CD4-positive, alpha-beta T cell treated with Interleukin-17A for 4 hours (primary cell): ENCODE results near the gene DYNC1LI2.
"Not testable (repeated sequence)": the region's sequence is repeated elsewhere in the genome, so short reads cannot be mapped to it uniquely, and the experiment has no call there.

ENCODE experiments used
- DNase-seq: peaks from one replicate; pipeline ENCODE4 v3.0.0-alpha.2; 2020; ENCODE audit warnings: mixed read lengths

Gene DYNC1LI2

DNA sequence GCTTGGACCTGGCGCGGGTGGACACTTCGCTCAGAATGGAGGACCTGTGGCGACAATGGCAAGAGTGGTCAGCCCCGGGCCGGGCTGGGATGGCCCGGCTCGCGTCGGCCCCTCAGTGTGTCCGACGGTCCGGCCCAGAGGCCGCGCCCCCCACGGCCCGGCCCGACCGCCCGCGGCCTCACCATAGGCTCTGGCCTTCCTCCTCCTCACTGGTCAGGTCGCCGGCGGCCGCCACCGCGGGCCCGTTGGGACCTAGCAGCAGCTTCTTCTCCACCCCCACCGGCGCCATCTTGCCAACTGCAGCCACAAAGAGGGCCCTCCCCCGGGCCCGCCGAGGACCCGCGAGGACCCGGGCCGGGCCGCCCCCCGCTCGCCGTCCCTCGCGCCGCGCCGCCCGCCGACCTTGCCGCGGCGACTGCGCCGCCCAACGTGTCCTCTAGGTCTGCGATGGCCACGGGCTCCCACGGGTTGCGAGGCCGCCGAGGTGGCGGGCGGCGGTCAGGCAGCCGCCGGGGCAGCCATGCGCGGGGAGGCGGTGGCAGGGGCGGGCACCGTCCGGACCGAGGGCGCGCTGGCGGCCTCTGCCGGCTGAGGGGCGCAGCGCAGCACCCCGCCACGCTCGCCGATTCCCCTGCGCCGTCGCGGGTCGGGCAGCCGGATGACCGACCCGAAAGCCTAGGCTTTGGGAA is at the start of gene DYNC1LI2:
Gene DYNC1LI2, minus strand, starts transcription at position 307 of the 689 bp plus-strand sequence. Its CDS starts 18 bp downstream, at position 289.
- peak; percentile 84 for DNase-seq

GRCh38 chr16:66800856-66801255 is 49.4 kb upstream of the DYNC1LI2 start:
- no peak for DNase-seq

- no peak for DNase-seq
These were observed 46.8 kb upstream of the DYNC1LI2 start for GRCh38 chr16:66798161-66798560.

- not testable (repeated sequence) for DNase-seq
These were observed 42.6 kb upstream of the DYNC1LI2 start for GRCh38 chr16:66793984-66794383.

DNA sequence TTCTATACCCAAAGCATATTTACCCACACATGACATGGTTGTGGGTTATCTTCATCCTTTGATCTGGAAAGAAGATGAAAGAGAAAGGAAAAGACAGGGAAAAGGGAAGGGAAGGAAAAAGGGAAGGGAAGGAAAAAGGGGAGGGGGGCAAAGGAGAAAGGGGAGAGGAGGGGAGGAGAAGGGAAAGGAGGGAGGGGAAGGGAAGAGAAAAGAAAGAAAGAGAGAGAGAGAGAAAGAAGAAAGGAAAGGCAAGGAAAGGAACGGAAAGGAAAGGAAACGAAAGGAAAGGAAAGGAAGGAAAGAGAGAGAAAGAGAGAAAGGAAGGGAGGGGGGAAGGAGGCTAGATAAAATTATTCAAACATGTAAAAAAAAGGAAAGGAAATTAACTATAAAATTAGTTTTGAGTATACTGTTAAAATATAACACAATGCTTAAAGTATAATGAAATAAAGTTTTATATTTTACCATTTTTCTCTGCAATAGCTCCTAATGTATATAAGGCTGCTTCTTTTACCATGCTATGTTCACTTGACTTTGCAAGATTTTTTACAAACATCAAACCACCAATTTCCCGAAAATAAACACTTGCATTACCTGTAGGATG is 38.8 kb upstream of the DYNC1LI2 start:
- no peak for DNase-seq

- no peak for DNase-seq
These were observed 36.0 kb upstream of the DYNC1LI2 start for GRCh38 chr16:66787427-66787826.

DNA sequence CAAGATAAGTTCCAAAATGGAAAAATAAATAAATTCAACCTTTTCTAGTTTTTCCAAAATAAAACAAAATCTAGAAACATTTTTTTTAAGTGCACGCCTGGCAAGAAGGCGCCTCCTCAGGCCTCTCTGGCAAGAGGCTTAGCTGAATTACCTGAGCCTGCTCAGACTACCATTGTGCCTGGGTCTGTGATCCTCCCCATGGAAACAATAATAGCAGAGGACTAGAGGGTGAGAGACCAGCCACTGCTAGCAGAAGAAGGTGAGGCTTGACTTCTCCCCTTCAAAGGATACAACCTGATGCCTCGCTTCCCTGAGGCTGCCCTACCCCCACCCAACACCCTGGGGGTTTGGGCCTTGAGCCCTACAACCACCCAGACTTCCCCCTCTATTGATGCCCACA is 35.1 kb upstream of the DYNC1LI2 start:
- DNase-seq: no peak

GRCh38 chr16:66776457-66776856 is 25.0 kb upstream of the DYNC1LI2 start:
- no peak for DNase-seq

DNA sequence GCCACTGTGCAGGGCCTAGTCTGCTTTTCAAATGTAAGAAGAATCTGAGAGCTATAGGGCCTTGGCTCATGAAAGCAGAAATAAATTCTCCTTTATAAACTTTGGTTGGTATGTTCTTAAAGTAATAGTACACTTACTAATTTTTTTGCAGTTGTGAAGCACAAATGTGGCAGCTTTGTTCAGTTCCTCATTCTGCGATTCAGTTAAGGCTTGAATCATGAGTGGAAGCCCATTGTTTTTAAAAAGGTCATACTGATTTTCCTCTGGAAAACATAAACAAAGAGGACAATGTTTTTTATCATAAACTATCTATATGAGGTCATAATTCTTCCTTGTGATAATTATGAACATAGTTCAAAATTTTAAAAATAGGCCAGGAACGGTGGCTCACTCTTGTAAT is 23.6 kb upstream of the DYNC1LI2 start:
- DNase-seq: no peak

DNA sequence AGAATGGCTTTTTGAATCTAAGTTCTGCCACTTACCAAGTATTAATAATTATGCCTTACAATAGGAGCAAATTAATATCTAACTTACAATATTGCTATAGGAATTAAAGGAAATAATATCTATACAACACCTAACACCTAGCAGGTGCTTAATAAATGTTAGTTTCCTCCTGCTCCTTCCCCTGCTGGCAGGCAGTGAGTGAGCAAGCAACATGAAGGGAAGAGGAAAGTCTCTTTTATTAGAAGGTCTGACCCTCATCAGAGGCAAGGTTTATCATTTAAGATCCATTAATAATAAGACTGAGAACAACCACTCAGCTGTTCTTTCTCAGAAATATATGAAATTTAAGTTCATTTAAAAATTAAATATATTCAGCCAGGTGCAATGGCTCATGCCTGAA is 6.7 kb upstream of the DYNC1LI2 start:
- DNase-seq: no peak

DNA sequence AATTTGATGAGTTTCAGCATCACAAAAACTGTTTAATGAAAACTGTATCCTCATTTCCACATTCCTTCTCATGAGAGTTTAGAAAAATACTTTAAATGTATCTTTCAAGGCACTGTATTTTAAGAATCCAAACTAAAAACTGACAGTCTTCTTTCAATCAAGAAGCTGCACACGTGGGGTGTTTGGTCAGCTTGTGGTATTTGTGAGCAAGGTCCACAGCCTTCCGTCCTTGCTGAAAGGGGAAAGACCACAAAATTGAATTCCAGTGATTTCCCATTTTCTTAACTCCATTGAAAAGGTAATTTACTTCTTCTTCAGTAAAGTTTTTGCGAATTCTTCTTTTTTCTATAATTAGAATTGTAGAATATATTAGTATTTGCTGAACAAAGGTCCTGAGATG is 3.4 kb upstream of the DYNC1LI2 start:
- DNase-seq: no peak

DNA sequence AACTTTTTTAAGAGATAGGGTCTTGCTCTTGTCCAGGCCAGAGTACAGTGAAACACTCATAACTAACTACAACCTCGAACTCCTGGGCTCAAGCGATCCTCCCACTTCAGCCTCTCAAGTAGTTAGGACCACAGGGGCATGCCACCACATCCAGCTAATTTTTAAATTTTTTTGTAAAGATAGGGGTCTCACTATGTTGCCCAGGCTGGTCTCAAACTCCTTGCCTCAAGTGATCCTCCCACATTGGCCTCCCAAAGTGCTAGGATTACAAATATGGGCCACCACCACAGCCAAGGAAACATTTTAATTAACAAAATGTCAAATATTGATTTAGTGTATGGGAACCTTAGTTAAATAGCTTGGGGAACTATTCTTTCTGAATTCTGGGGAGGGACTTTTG is 2.8 kb upstream of the DYNC1LI2 start:
- no peak for DNase-seq

GRCh38 chr16:66752958-66753357 is 1.5 kb upstream of the DYNC1LI2 start:
- no peak for DNase-seq

DNA sequence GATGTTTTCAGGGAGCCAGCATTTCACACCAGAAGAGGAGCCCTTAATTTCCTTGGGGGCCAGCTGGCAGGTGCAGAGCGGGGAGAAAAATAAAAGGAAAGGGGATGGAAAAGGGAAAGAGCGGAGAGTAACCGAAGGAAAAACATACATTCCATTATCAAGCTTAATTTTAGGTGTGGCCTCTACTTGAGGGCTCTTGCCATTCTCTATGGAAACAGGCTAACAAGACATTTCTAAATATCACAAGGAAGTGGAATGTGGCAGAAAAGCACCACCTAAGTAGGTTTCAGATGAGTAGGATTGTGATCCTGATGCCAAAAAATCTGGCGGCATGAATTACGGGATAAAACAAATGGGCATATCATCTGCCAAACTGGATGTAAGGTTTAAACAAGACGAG is 970 bp upstream of the DYNC1LI2 start:
- DNase-seq: no peak

DNA sequence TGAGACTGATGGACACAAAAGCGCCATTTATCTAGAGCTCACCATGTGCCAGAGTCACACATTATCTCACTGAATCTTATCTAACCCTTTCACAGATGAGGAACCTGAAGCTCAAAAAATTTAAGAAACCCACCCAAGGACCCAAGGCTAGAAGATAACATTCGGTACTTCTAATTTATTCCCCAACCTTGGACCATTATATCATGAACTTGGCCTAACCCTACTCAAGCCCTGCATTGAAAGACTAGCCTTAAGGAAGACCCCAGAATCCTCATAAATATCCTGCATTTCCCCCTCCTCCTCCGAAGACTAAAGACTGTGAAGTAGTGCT is 548 bp upstream of the DYNC1LI2 start:
- no peak for DNase-seq

DNA sequence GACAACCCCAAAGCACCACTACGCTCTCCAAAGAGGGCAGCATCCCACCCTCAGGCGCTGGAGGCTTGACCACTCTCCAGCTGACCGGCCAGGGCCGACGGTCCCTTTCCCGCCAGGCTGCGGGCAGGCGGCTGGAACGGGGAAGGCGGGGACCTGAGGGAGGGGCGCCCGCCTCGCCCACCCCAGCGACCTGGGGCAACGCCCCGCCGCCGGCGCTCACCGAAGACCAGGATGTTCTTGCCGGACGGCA is 431 bp downstream of the DYNC1LI2 start:
- DNase-seq: no peak

GRCh38 chr16:66750279-66751052 is 943 bp downstream of the DYNC1LI2 start:
- no peak for DNase-seq

DNA sequence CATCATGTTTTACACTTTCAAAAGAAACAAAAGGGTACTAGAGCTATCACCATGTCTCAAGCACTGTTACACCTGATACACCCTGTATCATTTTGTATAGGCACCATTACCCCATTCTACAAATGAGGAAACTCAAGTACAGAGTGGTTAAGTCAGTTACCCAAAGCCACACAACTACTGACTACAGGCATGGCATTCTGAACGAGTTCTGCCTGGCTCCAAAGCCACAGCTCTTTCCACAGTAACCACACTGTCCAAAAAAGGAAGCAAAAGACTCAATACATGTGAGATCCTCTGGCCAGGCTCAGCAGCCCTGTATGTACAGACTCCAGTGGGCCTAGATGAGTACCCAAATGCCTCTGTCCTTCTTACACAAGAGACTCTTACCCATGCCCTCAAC is 4.7 kb downstream of the DYNC1LI2 start:
- no peak for DNase-seq

- DNase-seq: no peak
These were observed 5.4 kb downstream of the DYNC1LI2 start for GRCh38 chr16:66746048-66746447.

DNA sequence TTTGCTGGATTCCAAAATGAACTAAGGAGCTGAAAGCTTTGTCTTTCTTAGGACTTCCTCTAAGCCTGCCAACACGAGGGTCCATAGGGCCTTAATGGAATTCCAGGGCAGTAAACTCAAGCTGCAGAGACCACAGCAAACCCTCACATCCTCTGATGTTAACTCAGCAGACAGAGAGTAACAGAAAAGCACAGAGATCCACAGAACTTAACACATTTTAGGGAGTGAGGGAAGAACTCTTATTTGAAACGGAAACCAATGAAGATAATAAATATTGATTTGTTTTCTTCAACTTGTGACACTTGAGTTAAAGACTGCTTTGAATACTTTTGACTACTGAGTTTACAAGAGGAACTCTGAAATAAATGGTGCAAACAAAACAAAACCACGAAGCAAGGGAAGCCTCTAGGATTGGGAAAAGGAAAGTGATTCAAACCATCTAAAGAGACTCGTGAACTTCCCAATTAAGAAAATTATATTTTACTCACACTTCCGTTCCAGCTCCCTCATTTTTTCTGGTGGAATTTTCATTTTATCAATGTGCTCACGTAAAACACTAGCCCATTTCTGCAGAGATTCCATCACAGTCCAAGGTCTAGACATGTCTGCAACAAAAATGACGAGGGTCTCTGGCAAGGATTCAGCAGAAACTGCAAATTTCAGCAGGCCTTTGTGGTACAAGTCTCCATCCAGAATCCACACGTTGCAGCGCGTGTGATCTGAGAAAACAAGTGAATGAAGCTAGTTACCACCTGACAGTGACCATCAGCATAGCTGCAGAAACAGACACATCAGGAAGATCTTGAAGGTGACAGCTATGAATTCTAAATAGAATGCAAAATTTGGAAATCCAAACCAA is 9.2 kb downstream of the DYNC1LI2 start:
- DNase-seq: no peak

DNA sequence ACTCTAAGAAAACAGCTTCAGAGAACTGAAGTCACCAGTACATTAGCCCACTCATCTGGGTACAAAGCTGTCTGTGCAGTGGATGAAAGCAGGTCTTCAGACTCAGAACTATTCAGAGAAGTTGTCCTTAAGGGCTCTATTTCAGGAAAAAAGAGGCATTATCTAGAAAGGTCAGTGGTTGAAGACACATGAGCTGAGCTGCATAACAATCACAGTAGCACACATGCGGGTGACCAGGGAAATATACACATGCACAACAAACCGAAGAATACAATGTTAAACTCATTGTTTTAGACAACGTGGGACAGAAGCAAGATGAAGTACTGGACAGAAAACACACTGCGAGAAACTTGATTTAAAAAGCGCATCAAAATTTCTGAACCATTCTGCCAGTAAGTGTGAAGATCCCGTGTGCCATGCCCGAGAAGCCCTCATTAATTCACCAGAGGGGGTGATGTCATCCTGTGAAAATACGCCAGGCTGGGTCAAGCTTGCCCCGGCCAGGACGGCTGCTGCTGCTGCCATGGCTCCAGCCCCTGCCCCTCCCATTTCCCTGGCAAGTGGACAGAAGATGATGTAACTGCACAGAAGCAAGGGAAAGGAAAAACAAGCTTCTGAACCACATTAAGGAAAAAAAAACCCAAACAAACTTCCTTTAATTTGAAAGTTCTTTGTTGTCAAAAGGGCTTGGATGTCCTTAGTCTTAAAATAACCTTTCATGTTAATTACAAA is 10.1 kb downstream of the DYNC1LI2 start:
- DNase-seq: no peak

GRCh38 chr16:66740533-66740932 is 10.9 kb downstream of the DYNC1LI2 start:
- DNase-seq: no peak

DNA sequence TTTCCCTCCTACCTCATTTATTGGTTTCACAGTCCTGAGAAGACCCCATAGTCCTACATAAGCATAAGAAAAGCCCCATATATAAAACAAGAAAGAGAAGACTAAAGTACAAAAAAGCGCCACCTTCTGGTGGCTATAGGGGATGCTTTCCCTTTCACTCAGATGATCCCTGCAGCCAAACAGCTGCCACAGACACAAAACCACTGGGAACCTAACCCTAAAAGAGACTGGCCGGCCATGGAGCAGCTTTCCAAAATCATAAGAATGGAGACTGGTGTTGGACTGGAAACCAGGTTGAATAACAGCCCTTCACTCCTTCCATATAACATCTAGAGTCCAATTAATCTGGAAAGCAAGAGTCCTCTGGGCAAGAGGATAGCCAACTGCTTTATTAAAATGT is 11.4 kb downstream of the DYNC1LI2 start:
- peak; percentile 47 for DNase-seq
